ENCODE results near the gene RTN4R. TPM values are rescaled to one million over a fixed set of nuclear protein-coding genes. Genes with fewer than 3 reads are reported as not detected.
A peak's percentile ranks its signal among the peaks of the same experiment; 100 is the strongest.

The RTN4R gene
- total RNA-seq, 1 donor from 2014 or later: 0.43 TPM

DNA sequence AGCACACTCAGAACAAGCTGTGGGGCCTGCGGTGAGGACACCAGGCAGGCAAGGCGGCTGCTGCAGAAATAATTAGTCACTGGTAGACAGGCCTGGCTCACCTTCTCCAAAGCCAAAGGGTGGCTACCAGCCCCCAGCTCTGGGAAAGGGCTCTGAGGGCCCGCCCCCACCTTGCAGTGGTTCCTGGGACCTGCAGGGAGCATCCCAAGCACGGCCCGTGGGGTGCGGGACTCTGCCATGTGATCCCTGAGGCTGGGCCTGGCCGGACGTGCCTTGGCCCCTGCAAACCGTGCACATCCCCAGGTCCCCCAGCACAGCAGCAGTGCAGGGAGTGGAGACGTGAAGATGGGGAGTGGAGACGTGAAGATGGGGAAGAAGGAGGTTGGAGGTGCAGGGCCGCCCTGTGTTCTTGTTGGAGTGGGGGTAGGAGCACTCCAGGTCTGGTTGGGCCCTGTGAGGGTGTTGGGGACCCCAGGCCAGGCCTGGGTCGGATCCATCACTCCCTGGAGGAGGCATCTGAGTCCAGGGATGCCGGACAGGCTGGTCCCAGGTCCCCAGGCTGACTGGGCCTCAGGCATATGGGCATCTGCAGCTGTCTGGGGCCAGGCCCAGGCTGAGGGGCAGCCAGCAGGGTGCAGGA, 41.9 kb downstream of the RTN4R start:
- no peak overlapping the region for H3K4me3 ChIP-seq
- peaks cover 33 to 55% of the 10 kb centered on the region in 2 donors for H3K4me1 ChIP-seq
- intact Hi-C loops (cut with DNase I): no loop called here
- no peak overlapping the region for H3K27ac ChIP-seq
- no peaks in the 10 kb centered on the region for H3K27me3 ChIP-seq
- no peaks in the 10 kb centered on the region for H3K36me3 ChIP-seq
- no peak for DNase-seq (ENCODE audit: low spot score in 2 of 2)
- TF ChIP-seq, protein P1, sequence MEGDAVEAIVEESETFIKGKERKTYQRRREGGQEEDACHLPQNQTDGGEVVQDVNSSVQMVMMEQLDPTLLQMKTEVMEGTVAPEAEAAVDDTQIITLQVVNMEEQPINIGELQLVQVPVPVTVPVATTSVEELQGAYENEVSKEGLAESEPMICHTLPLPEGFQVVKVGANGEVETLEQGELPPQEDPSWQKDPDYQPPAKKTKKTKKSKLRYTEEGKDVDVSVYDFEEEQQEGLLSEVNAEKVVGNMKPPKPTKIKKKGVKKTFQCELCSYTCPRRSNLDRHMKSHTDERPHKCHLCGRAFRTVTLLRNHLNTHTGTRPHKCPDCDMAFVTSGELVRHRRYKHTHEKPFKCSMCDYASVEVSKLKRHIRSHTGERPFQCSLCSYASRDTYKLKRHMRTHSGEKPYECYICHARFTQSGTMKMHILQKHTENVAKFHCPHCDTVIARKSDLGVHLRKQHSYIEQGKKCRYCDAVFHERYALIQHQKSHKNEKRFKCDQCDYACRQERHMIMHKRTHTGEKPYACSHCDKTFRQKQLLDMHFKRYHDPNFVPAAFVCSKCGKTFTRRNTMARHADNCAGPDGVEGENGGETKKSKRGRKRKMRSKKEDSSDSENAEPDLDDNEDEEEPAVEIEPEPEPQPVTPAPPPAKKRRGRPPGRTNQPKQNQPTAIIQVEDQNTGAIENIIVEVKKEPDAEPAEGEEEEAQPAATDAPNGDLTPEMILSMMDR (IDR thresholded peaks at IDR 0.05): no peak
- no peaks in the 10 kb centered on the region for H3K9me3 ChIP-seq

DNA sequence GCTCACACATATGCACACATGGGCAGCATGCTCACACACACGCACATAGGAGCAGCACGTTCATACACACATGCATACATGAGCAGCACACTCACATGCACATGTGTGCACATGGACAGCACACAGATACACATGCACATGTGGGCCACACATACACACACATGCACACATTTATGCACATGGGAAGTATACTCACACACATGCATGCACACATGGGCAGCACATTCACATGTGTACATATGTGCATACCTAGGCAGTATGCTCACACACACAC, 42.5 kb downstream of the RTN4R start:
- peaks cover 31 to 53% of the 10 kb centered on the region in 2 donors for H3K4me1 ChIP-seq
- no peak overlapping the region for H3K4me3 ChIP-seq
- intact Hi-C loops (cut with DNase I): no loop called here
- no peaks in the 10 kb centered on the region for H3K27me3 ChIP-seq
- TF ChIP-seq, protein P1 (IDR thresholded peaks at IDR 0.05): no peak
- no peak overlapping the region for H3K27ac ChIP-seq
- H3K36me3 ChIP-seq: no peaks in the 10 kb centered on the region
- DNase-seq (ENCODE audit: low spot score in 2 of 2): no peak
- no peaks in the 10 kb centered on the region for H3K9me3 ChIP-seq

DNA sequence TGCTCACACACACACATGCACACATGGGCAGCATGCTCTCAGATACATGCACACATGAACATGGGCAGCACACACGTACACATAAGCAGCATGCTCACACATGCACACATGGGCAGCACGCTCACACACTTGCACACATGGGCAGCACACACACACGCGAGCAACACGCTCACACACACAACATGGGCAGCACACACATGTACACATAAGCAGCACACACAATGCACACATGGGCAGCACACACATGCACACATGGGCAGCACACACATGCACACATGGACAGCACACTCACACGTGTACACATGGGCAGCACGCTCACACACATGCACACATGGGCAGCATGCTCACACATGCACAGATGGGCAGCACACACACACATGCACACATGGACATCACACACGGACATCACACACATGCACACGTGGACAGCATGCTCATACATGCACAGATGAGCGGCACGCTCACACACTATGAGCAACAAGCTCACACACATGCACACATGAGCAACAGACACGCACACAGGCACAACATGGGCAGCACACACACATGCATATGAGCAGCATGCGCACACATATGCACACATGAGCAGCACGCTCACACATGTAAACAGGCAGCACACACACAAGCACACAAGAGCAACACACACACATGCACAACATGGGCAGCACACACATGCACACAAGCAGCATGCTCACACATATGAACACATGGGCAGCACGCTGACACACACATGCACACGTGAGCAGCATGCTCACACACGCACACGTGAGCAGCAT, 43.0 kb downstream of the RTN4R start:
- TF ChIP-seq, protein P1 (IDR thresholded peaks at IDR 0.05): no peak
- no peak overlapping the region for H3K27ac ChIP-seq
- peaks cover 26 to 48% of the 10 kb centered on the region in 2 donors for H3K4me1 ChIP-seq
- DNase-seq (ENCODE audit: low spot score in 2 of 2): no peak
- intact Hi-C loops (cut with DNase I): no loop called here
- no peak overlapping the region for H3K4me3 ChIP-seq
- no peaks in the 10 kb centered on the region for H3K9me3 ChIP-seq
- no peaks in the 10 kb centered on the region for H3K27me3 ChIP-seq
- no peaks in the 10 kb centered on the region for H3K36me3 ChIP-seq

DNA sequence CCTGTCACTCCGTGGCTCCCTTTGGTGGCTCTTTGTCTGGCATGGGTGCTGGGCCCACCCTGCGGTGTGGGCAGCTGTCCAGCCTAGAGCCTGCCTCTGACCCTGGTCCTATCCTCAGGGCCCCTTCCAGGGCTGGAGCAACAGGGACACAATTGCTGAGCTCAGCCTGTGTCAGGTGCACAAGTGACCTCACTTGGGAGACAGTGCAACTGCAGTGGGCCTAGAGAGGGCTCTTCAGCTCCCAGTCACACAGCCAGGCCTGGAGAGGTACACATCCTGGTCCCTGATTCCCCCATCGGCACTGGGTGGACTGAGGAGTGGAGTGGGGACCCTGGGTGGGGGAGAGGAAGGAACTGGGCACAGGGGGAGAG, 43.9 kb downstream of the RTN4R start:
- peaks cover 19 to 39% of the 10 kb centered on the region in 2 donors for H3K4me1 ChIP-seq
- intact Hi-C loops (cut with DNase I): no loop called here
- no peaks in the 10 kb centered on the region for H3K27me3 ChIP-seq
- no peak for DNase-seq (ENCODE audit: low spot score in 2 of 2)
- no peak overlapping the region for H3K4me3 ChIP-seq
- no peaks in the 10 kb centered on the region for H3K9me3 ChIP-seq
- TF ChIP-seq, protein P1 (IDR thresholded peaks at IDR 0.05): no peak
- H3K36me3 ChIP-seq: no peaks in the 10 kb centered on the region
- peak overlapping the region in 1 of 2 donors; percentile 72 for H3K27ac ChIP-seq

DNA sequence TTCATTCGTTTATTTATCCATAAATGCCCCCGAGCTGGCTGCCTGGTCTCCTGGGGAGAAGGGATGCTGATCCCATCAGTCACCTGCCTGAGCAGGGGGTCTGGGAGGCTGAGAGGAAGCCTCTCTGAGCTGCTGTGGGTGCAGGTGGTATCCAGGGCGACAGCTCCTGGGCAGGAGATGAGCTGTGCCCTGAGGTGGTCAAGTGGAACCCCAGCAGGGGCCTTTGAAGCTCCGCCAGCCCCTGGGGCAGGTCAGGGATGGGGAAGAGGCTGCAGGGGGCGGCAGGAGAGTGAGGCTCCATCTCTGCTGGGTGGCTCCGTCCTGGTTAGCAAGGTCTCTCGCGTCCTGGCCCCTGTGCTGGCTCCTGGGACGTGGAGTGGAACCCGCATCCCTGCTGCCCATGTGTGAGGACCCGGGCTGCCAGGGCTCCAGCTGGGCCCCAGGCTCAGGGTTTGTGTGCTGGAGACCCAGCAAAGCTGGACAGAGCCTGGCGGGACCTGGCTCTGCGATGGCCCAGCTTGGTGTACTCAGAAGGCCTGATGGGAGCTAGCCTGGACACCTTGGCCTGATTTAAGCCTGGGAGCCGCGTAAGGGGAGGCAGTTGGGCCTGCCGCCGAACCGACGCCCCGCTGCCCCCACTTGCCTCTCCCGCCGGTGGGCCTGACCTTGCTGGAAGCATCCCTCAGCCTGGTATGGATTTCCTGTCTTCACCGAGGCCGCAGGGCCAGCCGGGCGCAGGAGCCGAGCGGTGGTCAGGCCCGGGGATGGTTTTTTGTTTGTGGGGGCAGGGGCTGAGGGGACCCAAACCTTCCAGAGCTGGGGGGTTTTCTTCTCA, 44.5 kb downstream of the RTN4R start:
- H3K9me3 ChIP-seq: no peaks in the 10 kb centered on the region
- no peak for DNase-seq (ENCODE audit: low spot score in 2 of 2)
- no peak overlapping the region for H3K4me3 ChIP-seq
- TF ChIP-seq, protein P1 (IDR thresholded peaks at IDR 0.05): no peak
- peaks cover 14 to 33% of the 10 kb centered on the region in 2 donors for H3K4me1 ChIP-seq
- no peaks in the 10 kb centered on the region for H3K27me3 ChIP-seq
- intact Hi-C loops (cut with DNase I): no loop called here
- no peaks in the 10 kb centered on the region for H3K36me3 ChIP-seq
- peak overlapping the region; percentile 70 to 72 for H3K27ac ChIP-seq

All from ascending aorta (tissue), 2 donors.